Skeletal muscle satellite cell (primary cell): ENCODE results near the gene CCPG1. TPM values are rescaled to one million over a fixed set of nuclear protein-coding genes. Genes with fewer than 3 reads are reported as not detected.
"Not testable (repeated sequence)": the region's sequence is repeated elsewhere in the genome, so short reads cannot be mapped to it uniquely, and the experiment has no call there.

ENCODE experiments used
- H3K27me3 ChIP-seq: 2 replicates; pipeline ENCODE4 v1.7.0; 2013; ENCODE audit warnings: low read length; ENCODE audit not compliant: control insufficient read depth, insufficient read depth
- H3K36me3 ChIP-seq: 2 replicates; pipeline ENCODE4 v1.7.0; 2013; ENCODE audit warnings: mild to moderate bottlenecking, control low read depth, low read length; ENCODE audit not compliant: insufficient read depth
- H3K4me1 ChIP-seq: 2 replicates; pipeline ENCODE4 v1.7.0; 2013; ENCODE audit warnings: low read length; ENCODE audit not compliant: control insufficient read depth, insufficient read depth
- H3K4me2 ChIP-seq: 2 replicates; pipeline ENCODE4 v1.7.0; 2013; ENCODE audit warnings: mild to moderate bottlenecking, low read length
- H3K4me3 ChIP-seq: 2 replicates; pipeline ENCODE4 v1.7.0; 2013; ENCODE audit warnings: low read length
- H3K9ac ChIP-seq: 2 replicates; pipeline ENCODE4 v1.7.0; 2013; ENCODE audit warnings: mild to moderate bottlenecking, low read depth, low read length, moderate library complexity
- H3K9me3 ChIP-seq: replicated peaks from 2 replicates; pipeline ENCODE4 v1.7.0; 2013; ENCODE audit warnings: mild to moderate bottlenecking, control low read depth, low read length
- total RNA-seq: library from RNA; depleted of rRNA; stranded (reverse); fragments of >200 nt; gene quantifications from 2 replicates; pipeline ENCODE4 v1.2.3, GENCODE V29; 2012; rRNA removed

CCPG1 gene, protein sequence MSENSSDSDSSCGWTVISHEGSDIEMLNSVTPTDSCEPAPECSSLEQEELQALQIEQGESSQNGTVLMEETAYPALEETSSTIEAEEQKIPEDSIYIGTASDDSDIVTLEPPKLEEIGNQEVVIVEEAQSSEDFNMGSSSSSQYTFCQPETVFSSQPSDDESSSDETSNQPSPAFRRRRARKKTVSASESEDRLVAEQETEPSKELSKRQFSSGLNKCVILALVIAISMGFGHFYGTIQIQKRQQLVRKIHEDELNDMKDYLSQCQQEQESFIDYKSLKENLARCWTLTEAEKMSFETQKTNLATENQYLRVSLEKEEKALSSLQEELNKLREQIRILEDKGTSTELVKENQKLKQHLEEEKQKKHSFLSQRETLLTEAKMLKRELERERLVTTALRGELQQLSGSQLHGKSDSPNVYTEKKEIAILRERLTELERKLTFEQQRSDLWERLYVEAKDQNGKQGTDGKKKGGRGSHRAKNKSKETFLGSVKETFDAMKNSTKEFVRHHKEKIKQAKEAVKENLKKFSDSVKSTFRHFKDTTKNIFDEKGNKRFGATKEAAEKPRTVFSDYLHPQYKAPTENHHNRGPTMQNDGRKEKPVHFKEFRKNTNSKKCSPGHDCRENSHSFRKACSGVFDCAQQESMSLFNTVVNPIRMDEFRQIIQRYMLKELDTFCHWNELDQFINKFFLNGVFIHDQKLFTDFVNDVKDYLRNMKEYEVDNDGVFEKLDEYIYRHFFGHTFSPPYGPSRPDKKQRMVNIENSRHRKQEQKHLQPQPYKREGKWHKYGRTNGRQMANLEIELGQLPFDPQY
- total RNA-seq = 24.2 and 29.2 TPM in 2 replicates

DNA sequence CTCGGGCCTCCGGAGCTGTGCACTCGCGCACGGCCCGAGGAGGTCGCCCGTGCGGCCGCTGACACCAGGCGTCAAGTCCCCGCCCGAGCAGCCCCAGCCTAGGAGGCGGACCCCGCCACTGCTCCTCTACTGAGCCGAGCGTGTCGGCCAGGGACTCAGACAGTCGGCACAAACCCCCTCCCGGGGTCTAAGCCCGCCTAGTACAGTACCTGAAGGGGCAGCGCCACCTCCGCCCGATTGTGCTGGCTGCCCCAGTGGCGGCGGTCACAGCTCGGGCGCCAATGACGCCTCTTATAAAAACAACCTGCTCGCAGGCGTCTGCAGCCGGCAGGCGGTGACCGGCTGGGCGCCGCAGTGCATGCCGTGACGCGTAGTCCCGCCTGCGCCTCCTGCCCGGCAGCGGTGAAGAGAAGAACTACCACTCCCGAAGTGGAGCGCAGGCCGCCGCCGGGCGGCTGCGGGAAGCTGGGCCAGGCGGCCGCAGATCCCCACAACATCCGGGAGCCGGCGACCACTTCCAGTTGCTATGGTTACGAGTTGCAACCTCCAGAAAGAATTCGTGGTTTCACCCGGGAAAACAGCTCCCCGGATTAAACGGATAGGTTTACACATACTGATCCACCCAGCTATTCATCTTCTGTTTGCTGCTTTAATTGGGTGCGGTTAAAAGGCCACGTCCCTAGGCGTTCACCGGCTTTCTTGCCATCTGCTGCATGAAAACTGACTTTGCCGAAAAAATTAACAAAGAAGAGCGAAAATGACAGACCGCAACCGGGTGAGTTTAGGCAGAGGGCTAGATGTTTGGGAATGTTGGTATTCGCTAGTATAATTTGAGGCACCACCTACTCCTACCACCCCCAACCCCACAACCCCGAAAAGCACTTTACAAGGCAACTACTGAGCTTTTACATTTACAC is at the start of gene CCPG1, which contains the start of gene PIERCE2:
Gene CCPG1, minus strand, starts transcription at position 348 of the 917 bp plus-strand sequence. CDS start 18,935 bp downstream, outside the sequence.
Gene PIERCE2, plus strand, starts transcription at position 484 of the 917 bp plus-strand sequence. Its CDS starts 274 bp downstream, at position 758.
- H3K4me1 ChIP-seq = peaks cover 10% of the 10 kb centered on the region
- peak within 1 kb of the TSS; percentile 81 for H3K4me2 ChIP-seq
- no peaks in the 10 kb centered on the region for H3K9me3 ChIP-seq
- H3K4me3 ChIP-seq = peak within 1 kb of the TSS; percentile 90
- peak within 1 kb of the TSS; percentile 89 for H3K9ac ChIP-seq
- H3K27me3 ChIP-seq = no peaks in the 10 kb centered on the region
- H3K36me3 ChIP-seq = no peaks in the 10 kb centered on the region

DNA sequence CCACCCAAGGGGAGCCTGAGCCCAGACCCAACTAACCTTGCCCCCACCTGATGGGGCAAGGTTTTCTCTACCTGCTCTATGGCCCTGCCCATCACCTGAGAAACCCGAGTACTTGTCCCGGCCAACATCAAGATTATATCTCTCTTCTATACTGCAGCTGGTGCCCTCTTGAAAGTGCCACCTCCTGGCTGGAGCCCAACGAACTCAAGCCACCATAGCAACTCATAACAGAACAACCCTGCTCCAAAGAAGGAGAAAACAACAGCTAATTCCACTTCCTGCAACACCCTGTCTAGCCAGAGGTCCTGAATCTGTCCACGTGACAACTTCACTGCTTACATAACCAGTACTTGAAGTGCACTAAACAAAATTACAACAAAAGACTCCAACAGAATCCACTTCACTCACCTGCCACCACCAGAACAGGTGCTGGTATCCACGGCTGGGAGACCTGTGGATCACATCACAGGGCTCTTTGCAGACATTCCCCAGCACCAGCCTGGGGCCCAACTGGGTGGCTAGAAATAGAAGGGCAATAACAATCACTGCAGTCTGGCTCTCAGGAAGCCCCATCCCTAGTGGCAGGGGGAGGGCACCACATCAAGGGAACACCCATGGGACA is 49.4 kb upstream of the CCPG1 start:
- Histone ChIP-seq H3K9ac (no peak overlapping the region), H3K36me3 (no peaks in the 10 kb centered on the region), H3K4me2 (no peak overlapping the region), H3K9me3 (no peaks in the 10 kb centered on the region), H3K27me3 (no peaks in the 10 kb centered on the region), H3K4me3 (no peak overlapping the region), H3K4me1 (no peaks in the 10 kb centered on the region)

DNA sequence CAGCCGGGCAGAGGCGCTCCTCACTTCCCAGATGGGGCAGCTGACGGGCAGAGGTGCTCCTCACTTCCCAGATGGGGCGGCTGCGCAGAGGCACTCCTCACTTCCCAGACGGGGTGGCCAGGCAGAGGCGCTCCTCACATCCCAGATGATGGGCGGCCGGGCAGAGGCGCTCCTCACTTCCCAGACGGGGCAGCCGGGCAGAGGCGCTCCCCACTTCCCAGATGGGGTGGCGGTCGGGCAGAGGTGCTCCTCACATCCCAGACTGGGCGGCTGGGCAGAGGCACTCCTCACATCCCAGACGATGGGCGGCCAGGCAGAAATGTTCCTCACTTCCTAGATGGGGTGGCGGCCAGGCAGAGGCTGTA is 38.9 kb upstream of the CCPG1 start:
- not testable (repeated sequence) for H3K4me1 ChIP-seq

DNA sequence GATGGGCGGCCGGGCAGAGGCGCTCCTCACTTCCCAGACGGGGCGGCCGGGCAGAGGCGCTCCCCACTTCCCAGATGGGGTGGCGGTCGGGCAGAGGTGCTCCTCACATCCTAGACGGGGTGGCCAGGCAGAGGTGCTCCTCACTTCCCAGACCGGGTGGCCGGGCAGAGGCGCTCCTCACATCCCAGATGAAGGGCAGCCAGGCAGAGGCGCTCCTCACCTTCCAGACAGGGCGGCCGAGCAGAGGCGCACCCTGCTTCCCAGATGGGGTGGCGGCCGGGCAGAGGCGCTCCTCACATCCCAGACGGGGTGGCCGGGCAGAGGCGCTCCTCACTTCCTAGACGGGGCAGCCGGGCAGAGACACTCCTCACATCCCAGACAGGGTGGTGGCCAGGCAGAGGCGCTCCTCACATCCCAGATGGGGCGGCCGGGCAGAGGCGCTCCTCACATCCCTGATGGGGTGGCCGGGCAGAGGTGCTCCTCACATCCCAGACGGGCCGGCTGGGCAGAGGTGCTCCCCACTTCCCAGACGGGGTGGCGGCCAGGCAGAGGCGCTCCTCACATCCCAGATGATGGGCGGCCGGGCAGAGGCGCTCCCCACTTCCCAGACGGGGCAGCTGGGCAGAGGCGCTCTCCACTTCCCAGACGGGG is 38.3 kb upstream of the CCPG1 start:
- H3K27me3 ChIP-seq, H3K9ac ChIP-seq, H3K4me1 ChIP-seq, H3K4me3 ChIP-seq, H3K36me3 ChIP-seq, H3K4me2 ChIP-seq, H3K9me3 ChIP-seq: not testable (repeated sequence)

More for the DNA sequence above, 38.9 kb upstream of the CCPG1 start:
- H3K27me3 ChIP-seq, H3K36me3 ChIP-seq, H3K9me3 ChIP-seq, H3K4me2 ChIP-seq, H3K9ac ChIP-seq, H3K4me3 ChIP-seq: not testable (repeated sequence)

DNA sequence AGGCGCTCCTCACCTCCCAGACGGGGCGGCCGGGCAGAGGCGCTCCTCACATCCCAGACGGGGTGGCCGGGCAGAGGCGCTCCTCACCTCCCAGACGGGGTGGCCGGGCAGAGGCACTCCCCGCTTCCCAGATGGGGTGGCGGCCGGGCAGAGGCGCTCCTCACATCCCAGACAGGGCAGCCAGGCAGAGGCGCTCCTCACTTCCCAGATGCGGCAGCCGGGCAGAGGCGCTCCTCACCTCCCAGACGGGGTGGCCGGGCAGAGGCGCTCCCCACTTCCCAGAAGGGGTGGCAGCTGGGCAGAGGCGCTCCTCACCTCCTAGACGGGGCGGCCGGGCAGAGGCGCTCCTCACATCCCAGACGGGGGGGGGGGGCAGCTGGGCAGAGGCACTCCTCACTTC is 37.8 kb upstream of the CCPG1 start:
- not testable (repeated sequence) for H3K9ac ChIP-seq, H3K27me3 ChIP-seq, H3K4me1 ChIP-seq, H3K9me3 ChIP-seq, H3K36me3 ChIP-seq, H3K4me2 ChIP-seq, H3K4me3 ChIP-seq

DNA sequence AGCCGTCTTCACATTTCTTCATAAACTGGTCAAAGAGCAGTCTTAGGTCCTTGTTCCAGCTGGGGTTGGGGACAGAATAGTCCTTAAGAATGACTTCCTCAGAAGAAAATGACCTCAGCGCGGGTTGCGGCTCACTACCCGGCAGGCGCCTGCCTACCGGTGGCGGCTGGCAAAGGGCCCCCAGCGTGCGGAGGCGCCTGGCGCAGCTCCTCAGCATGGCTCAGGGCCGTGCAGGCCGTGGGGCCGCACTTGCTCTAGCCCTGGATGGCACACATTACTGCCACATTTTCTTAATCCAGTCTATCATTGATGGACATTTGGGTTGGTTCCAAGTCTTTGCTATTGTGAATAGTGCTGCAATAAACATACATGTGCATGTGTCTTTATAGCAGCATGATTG is 35.0 kb upstream of the CCPG1 start:
- not testable (repeated sequence) for H3K9me3 ChIP-seq, H3K9ac ChIP-seq, H3K4me2 ChIP-seq, H3K27me3 ChIP-seq, H3K36me3 ChIP-seq, H3K4me3 ChIP-seq, H3K4me1 ChIP-seq

DNA sequence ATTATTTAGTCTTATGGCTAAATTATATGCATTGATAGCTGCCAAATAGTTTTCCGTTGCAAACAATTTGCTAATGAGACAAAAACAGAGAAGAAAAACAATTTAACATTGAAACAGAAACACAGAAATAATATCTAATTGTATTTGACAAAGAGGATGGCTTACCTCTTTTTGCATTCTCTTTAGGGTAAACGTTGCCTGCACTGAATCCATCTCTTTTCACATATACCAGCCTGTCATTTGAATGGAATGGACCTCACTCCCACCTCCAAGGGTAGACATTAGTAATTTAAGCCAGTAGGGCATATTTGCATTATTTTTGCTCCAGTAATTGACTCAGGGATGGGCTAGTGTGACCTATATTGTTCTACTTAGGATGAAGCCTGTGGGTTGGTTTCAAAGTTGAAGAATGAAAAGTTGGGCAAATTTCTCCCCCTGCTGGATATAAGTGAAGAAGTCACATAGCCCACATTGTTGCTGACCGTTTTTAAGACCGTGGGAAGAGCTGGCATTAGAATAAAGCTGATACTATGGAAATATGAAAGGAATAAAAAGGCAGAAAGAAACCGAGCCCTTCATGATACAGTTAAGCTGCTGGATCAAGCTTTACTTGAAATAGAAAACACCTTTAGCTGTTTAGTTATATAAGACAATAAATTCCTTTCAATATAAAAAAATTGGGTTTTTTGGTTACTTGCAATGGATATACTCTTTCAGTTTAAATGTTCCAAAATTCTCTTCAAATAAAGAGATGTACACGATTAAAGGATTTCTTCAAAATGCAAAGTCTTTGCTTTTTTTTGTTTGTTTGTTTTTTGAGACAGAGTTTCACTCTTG is 27.0 kb upstream of the CCPG1 start:
- no peak overlapping the region for H3K4me2 ChIP-seq
- no peaks in the 10 kb centered on the region for H3K27me3 ChIP-seq
- H3K4me1 ChIP-seq = no peaks in the 10 kb centered on the region

DNA sequence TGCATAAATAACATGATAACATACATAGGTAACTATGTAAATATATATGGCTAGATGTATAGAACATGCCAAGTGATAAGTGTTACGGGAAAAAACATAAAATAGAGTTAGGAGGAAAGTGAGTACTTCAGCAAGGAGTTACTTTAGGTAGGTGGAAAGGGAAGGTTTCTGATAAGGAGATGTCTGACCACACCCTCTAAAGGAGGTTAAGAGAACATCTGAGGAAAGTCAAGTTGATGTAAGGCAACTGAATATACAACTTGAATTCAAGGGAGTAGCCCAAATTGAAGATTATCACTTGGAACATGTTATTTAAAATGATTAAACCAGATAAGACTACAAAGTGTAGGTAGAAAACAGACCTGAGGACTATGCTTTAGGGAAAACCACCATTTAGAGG is 13.9 kb upstream of the CCPG1 start:
- Histone ChIP-seq H3K36me3 (no peaks in the 10 kb centered on the region), H3K4me3 (no peak overlapping the region), H3K9me3 (no peaks in the 10 kb centered on the region), H3K27me3 (no peaks in the 10 kb centered on the region), H3K4me1 (no peaks in the 10 kb centered on the region), H3K9ac (no peak overlapping the region), H3K4me2 (no peak overlapping the region)

More for the DNA sequence above, 27.0 kb upstream of the CCPG1 start:
- no peaks in the 10 kb centered on the region for H3K9me3 ChIP-seq
- no peaks in the 10 kb centered on the region for H3K36me3 ChIP-seq
- no peak overlapping the region for H3K9ac ChIP-seq
- H3K4me3 ChIP-seq = no peak overlapping the region

DNA sequence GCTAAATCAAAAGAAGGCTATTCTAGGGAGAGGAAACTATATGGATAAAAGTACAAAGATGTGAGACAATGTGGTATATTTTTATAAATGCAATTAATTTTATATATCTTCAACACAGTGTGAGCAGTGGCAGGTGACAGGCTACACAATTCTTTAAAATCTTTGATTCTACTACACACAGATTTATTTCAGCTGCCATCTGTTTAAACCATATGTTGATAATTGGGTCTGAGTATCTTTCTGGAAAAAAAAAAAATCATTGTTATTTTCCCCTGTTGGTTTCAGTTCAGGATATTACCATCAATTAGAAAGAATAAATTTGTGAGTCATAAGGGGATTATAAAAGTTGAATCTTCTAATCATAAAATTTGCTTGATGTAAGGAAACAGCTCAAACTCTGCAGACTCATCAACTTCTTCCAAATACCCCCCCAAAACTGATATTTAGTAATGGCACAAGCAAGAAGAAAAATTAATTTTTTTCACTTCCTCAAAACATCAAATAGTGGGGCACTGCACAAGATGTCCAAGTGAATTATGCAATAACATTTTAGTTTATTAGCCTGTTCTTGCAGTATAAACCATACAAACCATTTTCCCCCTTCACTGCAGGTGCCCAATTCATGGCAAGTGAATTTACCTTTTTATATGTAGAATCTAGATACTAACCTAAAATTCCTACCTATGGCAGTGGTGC is 12.2 kb upstream of the CCPG1 start:
- Histone ChIP-seq H3K27me3 (no peaks in the 10 kb centered on the region), H3K4me2 (no peak overlapping the region), H3K4me1 (no peaks in the 10 kb centered on the region), H3K4me3 (no peak overlapping the region), H3K9ac (no peak overlapping the region), H3K9me3 (no peaks in the 10 kb centered on the region), H3K36me3 (no peaks in the 10 kb centered on the region)
